GM18526 (cell line): Measurements from ENCODE around the gene PSMB5.

ENCODE experiments used
- POLR2A ChIP-seq: IDR thresholded peaks from 3 replicates; pipeline ENCODE4 v1.6.1; 2011; ENCODE audit not compliant: insufficient read length; ENCODE audit errors: extremely low read depth

Gene PSMB5

GRCh38 chr14:23066855-23067744, 32.4 kb upstream of the PSMB5 start:
- TF ChIP-seq POLR2A = no peak

DNA sequence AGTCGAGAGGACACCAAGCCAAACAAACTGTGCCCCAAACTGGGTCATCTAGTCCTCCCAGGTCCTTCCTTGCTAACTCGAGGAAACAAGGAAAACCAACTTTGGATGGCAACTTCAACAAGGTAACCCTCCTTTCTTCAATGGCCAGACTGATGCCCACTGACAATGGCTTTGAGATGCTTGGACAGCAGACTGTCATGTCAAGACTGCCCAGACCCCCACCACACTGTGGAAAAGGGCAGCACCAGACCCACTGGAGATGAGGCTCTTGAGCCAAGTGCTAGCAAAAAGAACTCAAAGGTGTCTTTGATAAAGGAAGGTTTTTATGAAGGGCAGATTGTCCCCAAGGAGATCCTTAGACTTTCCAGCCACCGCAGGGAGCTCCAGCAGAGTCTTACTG, 31.7 kb upstream of the PSMB5 start:
- no peak for TF ChIP-seq POLR2A

- TF ChIP-seq POLR2A = no peak
Measured at GRCh38 chr14:23063601-23064000, 28.9 kb upstream of the PSMB5 start.

DNA sequence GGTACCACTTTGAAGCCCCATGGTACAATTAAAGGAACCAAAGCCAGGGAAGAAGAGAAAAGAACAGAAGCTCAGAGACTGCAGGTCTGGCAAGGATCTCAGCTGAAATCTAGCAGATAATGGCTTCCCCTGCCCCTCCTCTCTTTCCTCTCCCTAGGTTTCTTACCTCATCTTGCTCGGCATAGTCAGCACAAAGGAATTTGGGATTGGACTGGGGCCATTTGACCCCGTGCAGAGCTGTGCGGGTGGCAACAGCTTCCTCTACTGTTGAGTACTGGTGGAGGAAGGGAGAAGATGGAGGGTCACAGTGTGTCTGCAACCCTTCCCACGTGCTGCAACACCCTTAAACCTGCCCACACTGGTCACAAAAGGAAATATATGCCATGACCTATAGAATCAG, 27.3 kb upstream of the PSMB5 start:
- no peak for TF ChIP-seq POLR2A

GRCh38 chr14:23060536-23061260, 26.0 kb upstream of the PSMB5 start:
- TF ChIP-seq POLR2A = no peak

- no peak for TF ChIP-seq POLR2A
Measured at GRCh38 chr14:23058654-23059504, 24.2 kb upstream of the PSMB5 start.

DNA sequence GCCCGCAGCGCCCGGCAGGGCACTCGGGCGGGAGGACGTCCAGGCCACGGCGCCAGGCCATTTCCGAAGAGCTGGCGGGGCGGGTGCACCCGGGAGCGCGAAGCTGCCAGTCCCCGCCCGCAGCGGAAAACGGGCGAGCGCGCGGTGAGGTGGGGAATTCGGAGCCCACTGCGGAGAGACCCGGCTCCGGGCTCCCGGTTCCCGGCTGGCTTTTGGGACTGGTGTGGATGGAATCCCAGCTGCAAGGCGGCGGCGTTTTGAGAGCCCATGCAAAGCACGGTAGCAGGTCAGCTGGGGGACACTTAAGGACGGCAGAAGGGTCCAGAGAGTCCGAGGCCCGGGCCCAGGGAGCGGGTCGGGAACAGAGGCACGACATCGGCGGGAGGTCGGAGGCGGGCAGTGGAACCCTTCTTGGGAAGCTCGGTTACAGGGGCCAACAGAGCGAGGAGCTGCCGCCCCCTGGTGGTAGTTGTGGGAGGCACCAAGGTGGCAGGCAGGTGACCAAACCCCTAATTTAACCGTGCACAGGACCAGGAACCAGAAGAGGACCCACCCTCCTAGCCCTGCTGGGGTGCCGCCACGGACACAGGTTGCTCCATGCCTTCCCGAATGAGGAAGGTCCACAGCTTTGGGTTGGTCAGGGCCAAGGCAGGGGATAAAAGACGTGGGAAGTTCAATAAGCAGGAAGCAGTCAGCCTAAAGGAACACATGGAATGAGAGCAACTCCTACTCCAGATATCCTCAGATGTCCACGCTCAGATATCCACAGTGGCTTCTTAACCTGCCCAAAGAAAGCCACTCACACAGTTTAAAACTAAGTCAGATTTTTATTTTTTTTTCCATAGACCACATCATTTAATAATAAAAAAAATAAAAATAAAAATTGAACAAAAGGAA, 23.3 kb upstream of the PSMB5 start:
- peak; percentile 33 for TF ChIP-seq POLR2A

DNA sequence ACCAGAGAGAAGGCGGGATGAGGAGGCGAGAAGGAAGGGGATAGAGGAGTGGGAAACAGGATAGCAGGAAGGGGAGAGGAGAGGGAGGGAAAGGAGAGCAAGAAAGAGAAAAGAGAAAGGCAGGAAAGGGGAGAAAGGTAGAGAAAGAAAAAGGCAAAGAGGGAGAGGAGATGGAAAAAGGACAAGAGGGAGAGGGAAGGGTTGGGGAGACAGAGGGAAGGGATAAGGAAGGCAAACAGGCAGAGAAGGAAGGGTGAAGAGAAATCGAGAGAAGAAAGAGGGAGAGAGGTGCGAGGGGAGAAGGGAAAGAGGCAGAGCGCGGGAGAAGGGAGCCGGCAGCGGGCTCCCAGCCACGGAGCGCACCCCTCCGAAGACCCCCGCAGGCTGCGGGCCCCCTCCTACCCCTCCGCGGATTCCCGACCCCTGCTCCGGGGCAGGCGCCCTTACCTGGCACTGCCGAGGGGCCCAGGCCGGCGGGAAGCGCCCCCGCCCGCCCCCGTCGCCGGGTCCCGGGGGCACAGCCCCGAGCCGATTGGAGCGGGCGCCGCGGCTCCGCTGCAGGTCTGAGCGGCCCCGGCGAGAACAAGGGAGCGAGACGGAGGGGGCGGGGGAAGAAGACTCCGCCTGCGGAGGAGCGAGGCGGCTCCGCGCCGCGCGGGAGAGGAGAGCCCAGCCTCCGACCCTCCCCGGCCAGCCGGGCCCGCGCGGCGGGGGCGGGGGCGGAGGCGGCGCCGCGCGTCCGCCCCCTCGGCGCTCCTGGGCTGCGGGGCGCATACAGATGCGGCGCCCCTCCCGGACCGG, 22.5 kb upstream of the PSMB5 start, which contains the start of gene CDH24:
TSS of gene CDH24 (minus strand) at position 565 of the 801 bp plus-strand sequence. CDS start 1,787 bp downstream, outside the sequence.
- no peak for TF ChIP-seq POLR2A

DNA sequence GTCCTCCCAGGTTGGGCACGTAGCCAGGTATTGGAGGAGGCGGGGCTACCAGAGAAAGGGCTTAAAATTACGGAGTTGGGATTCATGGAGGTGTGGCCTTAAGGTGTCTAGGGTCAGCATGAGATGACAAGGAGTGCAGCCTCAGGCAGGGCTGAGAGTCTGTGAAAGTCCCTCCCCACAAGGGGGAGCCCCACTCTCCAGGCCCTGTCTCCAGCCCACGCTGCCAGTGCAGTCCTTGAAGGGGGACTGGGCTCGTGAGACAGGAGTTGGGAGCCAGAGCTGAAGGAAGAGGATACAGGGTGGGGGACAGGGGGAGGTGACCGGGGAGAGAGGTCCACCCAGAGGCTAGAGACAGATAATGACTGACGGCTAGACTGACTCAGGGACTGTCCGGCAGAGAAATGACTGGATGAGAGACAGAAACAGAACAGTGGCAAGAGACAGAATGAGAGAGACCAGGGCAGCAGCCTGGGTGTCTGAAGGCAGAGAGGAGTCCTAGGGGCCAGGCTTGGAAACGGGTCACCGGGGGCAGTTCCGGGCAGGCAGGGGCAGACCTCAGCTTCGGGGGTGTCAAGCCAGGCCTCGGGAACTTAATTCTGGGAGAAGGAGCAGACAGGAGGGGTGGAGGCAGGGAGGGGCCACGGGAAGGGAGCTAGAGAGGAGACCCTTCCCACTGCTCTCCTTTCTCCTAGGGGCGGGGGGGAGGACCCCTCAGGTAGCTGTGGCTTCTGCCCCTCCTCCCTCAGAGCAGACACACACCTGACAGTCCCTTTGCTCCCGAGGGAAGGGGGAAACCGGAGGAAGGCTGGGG, 21.6 kb upstream of the PSMB5 start:
- no peak for TF ChIP-seq POLR2A

- no peak for TF ChIP-seq POLR2A
Measured at GRCh38 chr14:23055621-23056144, 21.0 kb upstream of the PSMB5 start.

DNA sequence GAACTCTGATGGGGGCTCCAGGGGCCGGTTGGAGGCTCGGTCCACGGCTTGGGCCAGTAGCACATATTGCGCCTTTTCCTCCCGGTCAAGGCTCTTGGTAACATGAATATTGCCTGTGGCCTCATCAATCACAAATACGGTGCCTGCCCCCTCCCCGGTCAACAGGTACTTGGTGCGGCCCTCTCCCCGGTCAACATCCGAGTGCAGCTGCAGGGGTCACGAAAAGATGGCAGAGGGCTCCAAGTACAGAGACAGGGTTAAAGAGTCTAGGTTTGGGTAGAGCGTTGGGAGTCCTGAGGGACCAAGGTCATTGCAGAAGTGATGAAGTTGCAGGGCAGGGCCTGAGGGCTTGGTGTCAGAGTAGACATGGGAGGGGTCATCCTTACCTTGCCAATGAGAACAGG, 20.4 kb upstream of the PSMB5 start:
- TF ChIP-seq POLR2A = no peak

GRCh38 chr14:23054000-23054811, 19.5 kb upstream of the PSMB5 start:
- TF ChIP-seq POLR2A = no peak
